Measurements from ENCODE around the gene RGL2. TPM values are rescaled to one million over a fixed set of nuclear protein-coding genes. Genes with fewer than 3 reads are reported as not detected.

RGL2 gene
- total and polyA plus RNA-seq, 10 donors: 73.3 to 212 (median 142) TPM

GRCh38 chr6:33254591-33254990 is 44.2 kb downstream of the RGL2 start:
- no peak overlapping the region for H3K4me3 ChIP-seq
- H3K4me1 ChIP-seq: peaks cover 5 to 24% (median 11%) of the 10 kb centered on the region in 6 donors
- intact Hi-C loops (cut with DNase I; ENCODE audit: low total_unique reads): no loop called here
- no peak for TF ChIP-seq CTCF (IDR thresholded peaks at IDR 0.05 in 8 of 11, conservative IDR thresholded peaks at IDR 0.05 in 3 of 11)
- no peak for TF ChIP-seq POLR2A (IDR thresholded peaks at IDR 0.05)
- no peak for TF ChIP-seq POLR2AphosphoS5 (IDR thresholded peaks at IDR 0.05)
- no peaks in the 10 kb centered on the region for H3K27me3 ChIP-seq (replicated peaks in 1 of 7)
- H3K36me3 ChIP-seq: peaks cover 0 to 66% (median 23%) of the 10 kb centered on the region in 6 donors
- peak; percentile 19 for DNase-seq
- WGBS, 5 donors: 88 to 97% (median 90%) methylated on average over 4 of the region's 4 CpGs
- H3K9me3 ChIP-seq: no peaks in the 10 kb centered on the region
- no peak overlapping the region for H3K27ac ChIP-seq

- no peak for DNase-seq
- Histone ChIP-seq H3K27me3 (replicated peaks in 1 of 7) (peaks cover 0 to 2% (median 0%) of the 10 kb centered on the region in 7 donors), H3K27ac (no peak overlapping the region), H3K4me3 (no peak overlapping the region), H3K4me1 (peaks cover 10 to 41% (median 26%) of the 10 kb centered on the region in 6 donors), H3K9me3 (no peaks in the 10 kb centered on the region), H3K36me3 (peaks cover 0 to 47% (median 11%) of the 10 kb centered on the region in 6 donors)
- intact Hi-C loops (cut with DNase I; ENCODE audit: low total_unique reads): no loop called here
- TF ChIP-seq POLR2A (IDR thresholded peaks at IDR 0.05) (no peak), CTCF (IDR thresholded peaks at IDR 0.05 in 8 of 11, conservative IDR thresholded peaks at IDR 0.05 in 3 of 11) (no peak), POLR2AphosphoS5 (IDR thresholded peaks at IDR 0.05) (no peak)
Measured at GRCh38 chr6:33252759-33253158, 46.0 kb downstream of the RGL2 start.

- Histone ChIP-seq H3K4me1 (peaks cover 10 to 45% (median 29%) of the 10 kb centered on the region in 6 donors), H3K9me3 (no peaks in the 10 kb centered on the region), H3K27ac (no peak overlapping the region), H3K4me3 (no peak overlapping the region), H3K36me3 (peaks cover 0 to 36% (median 2%) of the 10 kb centered on the region in 6 donors), H3K27me3 (replicated peaks in 1 of 7) (peaks cover 0 to 8% (median 0%) of the 10 kb centered on the region in 7 donors)
- TF ChIP-seq CTCF (IDR thresholded peaks at IDR 0.05 in 8 of 11, conservative IDR thresholded peaks at IDR 0.05 in 3 of 11): no peak
- no peak for TF ChIP-seq POLR2AphosphoS5 (IDR thresholded peaks at IDR 0.05)
- no peak for TF ChIP-seq POLR2A (IDR thresholded peaks at IDR 0.05)
- intact Hi-C loops (cut with DNase I; ENCODE audit: low total_unique reads): no loop called here
- no peak for DNase-seq
- 79 to 88% (median 84%) methylated on average over 6 of the region's 6 CpGs for WGBS, 5 donors
Measured at GRCh38 chr6:33251395-33252012, 47.2 kb downstream of the RGL2 start.

- intact Hi-C loops (cut with DNase I; ENCODE audit: low total_unique reads): no loop called here
- Histone ChIP-seq H3K36me3 (peaks cover 0 to 33% (median under 1%) of the 10 kb centered on the region in 6 donors), H3K27me3 (replicated peaks in 1 of 7) (peaks cover 0 to 8% (median 0%) of the 10 kb centered on the region in 7 donors), H3K27ac (peak overlapping the region in 1 of 8 donors; percentile 91), H3K4me3 (no peak overlapping the region), H3K9me3 (no peaks in the 10 kb centered on the region), H3K4me1 (peaks cover 10 to 45% (median 29%) of the 10 kb centered on the region in 6 donors)
- TF ChIP-seq POLR2AphosphoS5 (IDR thresholded peaks at IDR 0.05): no peak
- TF ChIP-seq CTCF (IDR thresholded peaks at IDR 0.05 in 8 of 11, conservative IDR thresholded peaks at IDR 0.05 in 3 of 11): no peak
- no peak for TF ChIP-seq POLR2A (IDR thresholded peaks at IDR 0.05)
- peak; percentile 64 for DNase-seq
- WGBS, 5 donors: 94 to 97% (median 97%) methylated on average over 13 of the region's 13 CpGs
Measured at GRCh38 chr6:33250731-33251130, 48.0 kb downstream of the RGL2 start.

All from spleen (tissue), 11 donors.